NCI-H2107 treated with DMSO at 0.1 percent for 48 hours (cell line): ENCODE results near the gene PTGFRN.
"Not testable (repeated sequence)": the region's sequence is repeated elsewhere in the genome, so short reads cannot be mapped to it uniquely, and the experiment has no call there.

ENCODE experiments used
- DNase-seq: peaks from one replicate; lab custom pipeline; 2025; ENCODE audit not compliant: unreplicated experiment; lab: John Stamatoyannopoulos, UW

Gene PTGFRN

DNA sequence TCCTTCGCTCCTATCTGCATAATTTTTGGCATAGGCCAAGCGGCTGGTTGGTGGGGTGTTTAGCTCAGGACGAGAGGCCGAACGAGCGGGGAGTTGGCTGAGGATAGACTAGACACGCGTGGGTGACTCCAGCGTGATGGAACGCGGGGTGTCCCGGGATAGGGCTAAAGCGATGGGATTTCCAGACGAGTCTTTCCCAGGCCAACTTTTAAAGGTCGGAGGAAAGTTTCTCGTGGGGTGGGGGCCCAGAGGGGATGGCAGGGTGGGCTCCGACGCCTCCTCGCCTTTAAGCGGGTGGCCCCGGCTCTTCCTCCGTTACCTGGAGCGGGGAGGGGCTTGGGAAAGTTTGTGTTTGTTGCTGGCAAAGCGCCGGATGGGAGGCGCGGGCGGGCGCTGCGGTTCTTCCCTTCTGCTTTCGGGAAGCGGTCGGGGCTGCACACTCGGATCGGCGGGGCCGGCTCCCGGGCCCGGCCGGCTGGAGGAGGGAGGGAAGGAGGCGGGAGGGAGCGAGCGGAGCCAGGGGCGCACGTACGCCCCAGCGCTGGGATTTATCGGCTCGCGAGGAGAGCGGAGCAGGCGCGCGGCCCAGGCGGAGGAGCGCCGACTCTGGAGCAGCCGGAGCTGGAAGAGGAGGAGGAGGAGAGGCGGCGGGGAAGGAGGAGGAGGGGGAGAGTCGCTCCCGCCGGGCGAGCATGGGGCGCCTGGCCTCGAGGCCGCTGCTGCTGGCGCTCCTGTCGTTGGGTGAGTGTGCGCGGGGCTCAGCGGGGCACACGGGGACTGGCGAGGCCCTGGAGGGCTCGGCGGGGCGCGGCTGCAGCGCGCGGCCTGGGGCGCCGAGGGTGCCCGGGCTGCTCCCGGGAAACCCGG lies at the start of gene PTGFRN:
TSS of gene PTGFRN (plus strand) at position 405 of the 867 bp plus-strand sequence. CDS start at position 693, 288 bp downstream.
- DNase-seq: peak; percentile 27

DNA sequence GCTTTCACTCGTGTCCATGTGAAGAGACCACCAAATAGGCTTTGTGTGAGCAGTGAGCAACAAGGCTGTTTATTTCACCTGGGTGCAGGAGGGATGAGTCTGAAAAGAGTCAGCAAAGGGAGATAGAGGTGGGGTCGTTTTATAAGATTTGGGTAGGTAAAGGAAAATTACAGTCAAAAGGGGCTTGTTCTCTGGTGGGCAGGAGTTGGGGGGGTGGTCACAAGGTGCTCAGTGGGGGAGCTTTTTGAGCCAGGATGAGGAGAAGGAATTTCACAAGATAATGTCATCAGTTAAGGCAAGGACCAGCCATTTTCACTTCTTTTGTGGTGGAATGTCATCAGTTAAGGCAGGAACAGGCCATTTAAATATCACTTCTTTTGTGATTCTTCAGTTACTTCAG lies 49.5 kb upstream of the PTGFRN start:
- DNase-seq: not testable (repeated sequence)

DNA sequence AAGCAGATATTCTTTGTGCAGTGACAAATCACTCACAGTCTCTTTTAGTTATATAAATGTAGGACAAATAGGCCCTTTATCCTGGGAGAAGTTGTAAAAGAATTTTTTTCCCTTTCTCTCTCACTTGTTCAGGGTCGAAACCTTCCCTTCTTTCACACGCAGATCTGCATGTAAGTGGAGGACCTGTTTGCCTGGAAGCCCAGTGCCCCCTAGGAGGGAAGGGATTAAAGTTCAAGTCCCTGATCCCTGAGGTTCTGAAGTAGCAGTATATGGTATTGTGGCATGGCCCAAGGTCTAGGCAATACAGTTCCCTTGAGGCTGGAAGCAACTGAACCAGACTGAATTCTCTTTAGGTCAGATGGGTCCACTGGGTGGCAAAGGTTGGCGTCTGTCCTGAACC lies 48.6 kb upstream of the PTGFRN start:
- DNase-seq: no peak

DNA sequence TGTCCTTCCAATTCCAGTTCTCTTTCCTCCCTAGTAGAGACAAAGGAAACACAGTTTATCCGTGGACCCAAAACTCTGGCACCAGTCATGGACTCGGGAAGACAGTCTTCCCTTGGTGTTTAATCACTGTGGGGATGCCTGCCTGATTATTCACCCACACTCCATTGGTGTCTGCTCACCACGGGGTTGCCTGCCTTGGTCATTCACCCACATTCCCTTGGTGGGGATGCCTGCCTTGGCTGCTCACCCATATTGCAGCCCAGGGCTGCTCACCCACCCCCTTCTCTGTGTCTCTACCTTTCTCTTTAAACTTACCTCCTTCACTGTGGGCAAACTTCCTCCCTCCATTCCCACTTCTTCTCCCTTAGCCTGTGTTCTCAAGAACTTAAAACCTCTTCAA lies 46.7 kb upstream of the PTGFRN start:
- DNase-seq: not testable (repeated sequence)

DNA sequence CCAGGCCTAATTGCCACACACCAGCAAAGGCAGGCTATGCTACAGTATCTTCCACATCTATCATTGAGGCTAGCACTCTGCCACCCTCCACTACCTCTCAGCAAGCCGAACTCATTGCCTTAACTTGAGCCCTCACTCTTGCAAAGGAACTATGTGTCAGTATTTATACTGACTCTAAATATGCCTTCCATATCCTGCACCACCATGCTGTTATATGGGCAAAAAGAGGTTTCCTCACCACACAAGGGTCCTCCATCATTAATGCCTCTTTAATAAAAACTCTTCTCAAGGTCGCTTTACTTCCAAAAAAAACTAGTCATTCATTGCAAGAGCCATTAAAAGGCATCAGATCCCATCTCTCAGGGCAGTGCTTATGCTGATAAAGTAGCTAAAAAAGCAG lies 43.2 kb upstream of the PTGFRN start:
- not testable (repeated sequence) for DNase-seq

DNA sequence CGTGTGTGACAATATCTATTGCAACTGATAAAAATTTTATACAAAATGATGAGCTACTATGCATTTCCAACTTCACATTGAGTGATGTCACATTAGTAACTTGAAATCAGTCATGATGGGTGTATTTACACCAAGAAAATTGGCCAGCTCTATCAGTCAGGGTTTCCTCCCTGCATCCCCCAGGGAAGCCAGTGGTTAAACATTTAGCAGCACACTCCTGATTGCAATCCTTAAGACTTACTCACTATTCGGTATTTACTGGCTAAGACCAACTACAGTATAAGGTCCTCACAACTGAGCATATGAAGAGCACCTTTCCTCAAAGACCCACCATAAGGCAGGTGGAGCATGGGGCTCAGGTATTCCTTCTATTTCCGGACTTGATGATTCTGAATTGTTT lies 41.3 kb upstream of the PTGFRN start:
- DNase-seq: no peak

DNA sequence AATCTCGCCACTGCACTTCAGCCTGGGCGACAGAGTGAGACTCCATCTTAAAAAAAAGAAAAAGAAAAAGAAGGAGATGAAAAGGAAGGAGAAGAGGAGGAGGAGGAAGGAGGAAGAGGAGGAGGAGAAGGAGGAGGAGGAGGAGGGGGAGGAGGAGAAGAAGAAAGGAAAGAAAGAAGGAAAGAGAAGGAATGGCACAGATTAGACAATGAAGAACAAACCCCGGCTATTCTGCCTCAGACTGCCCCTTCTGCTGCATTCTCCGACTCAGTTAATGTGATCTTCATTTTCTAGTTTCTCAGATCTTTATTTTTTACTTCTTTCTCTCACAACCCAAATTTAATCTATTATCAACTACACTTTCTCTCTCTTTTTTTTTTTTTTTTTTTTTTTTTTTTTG lies 40.1 kb upstream of the PTGFRN start:
- no peak for DNase-seq

DNA sequence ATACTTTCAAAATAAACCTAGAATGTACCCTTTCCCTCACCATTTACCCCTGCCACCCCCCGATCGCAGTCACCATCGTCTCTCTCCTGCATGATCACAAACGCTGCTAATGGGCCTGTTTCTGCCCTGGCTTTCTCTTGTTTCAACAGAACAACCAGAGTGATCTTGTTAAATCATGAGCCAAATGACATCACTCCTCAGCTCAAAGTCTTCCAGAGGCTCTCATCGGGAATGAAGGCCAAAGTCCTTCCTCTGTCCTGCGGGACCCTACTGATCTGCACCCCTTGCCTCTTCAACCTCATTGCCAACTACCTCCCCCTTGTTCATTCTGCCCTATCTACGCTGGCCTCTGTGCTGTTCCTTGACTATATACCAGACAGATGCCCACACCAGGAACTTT lies 39.4 kb upstream of the PTGFRN start:
- DNase-seq: no peak

DNA sequence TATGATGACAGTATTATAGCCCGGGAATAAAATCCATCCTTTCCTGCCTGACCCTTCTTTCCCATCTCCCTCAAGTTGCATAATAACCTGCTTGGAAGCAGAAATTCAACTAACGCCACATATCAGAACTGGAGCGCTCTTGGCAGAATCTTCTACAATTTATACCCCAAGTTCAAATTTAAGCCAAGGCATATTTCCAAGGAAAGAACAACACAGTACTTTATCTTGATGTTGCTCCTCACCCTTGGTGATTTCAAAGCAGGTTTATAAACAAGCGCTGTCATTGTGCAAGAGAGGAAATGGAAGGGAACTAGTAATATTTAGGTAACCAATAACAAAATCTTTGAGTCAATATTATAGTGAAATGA lies 38.0 kb upstream of the PTGFRN start:
- DNase-seq: no peak

DNA sequence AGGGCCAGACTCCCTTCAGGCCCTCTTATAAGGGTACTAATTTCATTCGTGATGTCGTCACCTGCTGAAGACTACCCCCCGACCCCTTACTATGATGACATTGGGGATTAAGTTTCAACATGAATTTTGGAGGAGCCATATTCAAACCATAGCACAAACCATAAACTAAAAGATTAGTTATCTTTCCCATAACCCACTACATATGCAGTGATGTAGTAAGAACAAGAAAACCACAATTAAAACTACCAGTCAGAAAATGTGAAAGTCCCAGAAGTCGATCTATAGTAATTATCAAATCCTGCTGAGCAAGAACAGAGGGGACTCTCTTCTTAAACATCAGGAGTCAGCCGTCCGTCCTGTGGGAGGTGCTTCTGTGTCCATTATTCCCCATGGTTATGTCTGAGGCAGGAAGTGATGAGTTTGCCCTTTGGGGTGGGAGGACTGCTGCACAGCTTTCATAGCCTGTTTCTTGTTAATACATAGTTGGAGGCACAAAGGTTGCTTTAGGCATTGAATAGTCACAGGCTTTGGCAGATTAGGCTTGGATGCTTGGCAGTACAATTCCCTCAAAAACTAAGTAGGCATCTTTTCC lies 35.9 kb upstream of the PTGFRN start:
- no peak for DNase-seq

DNA sequence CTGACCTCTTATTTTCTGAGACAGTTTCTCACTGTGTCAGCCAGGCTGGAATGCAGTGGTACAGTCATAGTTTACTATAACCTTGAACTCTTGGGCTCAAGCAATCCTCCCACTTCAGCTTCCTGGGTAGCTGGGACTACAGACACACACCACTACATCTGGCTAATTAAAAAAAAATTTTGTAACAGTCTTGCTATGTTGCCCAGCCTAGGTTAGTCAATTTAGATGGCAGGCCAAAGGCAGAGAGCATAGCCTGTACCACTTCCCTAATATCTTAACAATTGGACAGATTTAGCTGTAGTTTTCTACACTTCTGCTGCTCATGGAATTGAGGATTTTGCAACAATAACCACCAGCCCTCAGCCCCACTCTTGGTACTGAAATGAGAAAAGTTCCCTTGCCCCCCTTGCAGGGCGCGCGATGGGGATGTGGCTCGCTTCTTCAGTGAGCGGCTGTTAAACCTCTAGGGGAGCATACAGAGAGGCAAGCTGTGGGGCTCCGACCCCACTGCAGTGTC lies 34.9 kb upstream of the PTGFRN start:
- no peak for DNase-seq

DNA sequence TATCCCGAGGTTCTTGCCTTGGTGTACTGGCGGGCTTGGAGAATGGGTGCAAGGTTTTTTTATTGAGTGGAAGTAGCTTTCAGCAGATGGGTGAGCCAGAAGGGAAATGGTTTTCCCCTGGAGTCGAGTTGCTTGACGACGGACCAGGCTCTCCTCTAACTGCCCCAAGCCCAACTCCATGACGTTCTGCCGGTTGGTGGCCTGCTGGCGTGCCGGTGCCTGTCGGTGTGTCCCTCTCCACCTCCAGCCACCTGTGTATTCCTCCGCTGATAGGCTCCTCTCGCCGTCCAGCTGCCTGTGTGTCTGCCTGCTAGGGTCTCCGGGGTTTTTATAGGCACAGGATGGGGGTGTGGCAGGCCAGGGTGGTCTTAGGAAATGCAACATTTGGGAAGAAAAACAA lies 34.3 kb upstream of the PTGFRN start:
- DNase-seq: no peak

DNA sequence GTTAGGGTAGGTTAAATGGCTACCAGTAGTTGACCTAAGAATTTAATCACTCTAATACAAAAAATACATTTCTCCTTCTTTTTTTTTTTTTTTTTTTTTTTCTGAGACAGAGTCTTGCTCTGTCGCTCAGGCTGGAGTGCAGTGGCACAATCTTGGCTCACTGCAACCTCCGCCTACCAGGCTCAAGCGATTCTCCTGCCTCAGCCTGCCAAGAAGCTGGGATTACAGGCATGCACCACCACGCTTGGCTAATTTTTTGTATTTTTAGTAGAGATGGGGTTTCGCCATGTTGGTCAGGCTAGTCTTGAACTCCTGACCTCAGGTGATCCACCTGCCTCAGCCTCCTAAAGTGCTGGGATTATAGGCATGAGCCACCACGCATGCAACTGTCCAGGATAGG lies 33.8 kb upstream of the PTGFRN start:
- not testable (repeated sequence) for DNase-seq

DNA sequence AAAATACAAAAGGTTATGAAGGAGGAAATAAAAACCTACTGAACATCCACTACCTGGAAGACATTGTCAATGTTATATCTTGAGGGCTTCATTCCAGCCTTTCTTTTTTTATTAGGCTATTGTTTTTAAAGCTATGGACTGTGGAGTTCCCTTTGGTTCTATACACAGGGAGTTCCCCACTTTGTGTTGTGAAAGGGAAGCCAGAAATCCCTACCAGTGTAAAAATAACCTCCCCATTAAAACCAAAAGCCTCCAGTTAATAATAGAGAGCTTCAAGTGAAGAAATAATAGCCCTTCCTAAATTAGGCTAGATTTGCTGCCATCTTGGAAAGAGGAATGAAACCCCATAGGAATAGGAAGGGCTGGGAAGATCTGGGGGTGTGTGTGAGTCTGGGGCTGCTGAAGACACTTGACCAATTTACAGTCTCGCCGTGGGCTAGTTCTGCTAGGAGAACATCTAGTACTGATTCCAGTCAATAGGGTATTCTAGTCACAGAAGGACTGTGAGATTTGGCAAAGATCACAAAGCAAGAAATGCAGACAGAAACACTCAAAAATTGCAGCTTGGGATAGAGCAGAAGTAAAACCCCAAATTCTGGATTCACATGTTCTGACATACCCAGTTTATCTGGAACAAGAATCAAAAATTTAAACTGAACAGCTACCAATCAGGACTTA lies 32.4 kb upstream of the PTGFRN start:
- DNase-seq: peak; percentile 48

DNA sequence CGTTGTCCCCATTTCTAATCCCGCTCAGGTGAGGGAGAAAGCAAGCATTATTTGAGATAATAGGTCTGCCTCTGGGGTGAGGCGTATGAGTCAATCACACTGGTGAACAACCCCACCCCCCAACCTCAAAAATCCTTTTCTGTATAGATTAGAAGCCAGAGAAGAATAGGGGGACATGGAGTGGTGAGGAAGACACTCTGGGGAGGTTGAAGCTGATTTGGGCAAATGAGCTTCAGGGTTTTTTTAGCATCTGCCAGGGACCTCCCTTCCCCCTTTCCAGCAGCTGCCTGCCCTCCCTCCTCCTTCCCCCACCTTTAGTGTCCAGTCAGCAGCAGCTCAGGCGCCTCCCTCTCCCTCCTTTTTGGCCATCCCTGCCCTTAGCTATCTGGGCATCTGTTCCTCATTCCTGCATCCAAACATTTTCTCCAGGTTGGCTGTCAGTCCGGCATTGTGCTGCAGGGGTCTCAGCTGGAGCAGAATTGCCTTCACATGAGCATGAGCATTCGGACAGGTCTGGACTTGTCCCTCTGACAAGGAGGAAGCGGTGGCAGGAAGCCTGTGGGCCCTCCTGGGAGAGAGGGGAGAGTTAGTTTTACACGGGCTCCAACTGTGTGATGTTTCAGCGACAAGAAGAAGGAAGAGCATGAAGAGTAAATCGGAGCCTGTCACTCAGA lies 30.8 kb upstream of the PTGFRN start:
- peak; percentile 69 for DNase-seq

DNA sequence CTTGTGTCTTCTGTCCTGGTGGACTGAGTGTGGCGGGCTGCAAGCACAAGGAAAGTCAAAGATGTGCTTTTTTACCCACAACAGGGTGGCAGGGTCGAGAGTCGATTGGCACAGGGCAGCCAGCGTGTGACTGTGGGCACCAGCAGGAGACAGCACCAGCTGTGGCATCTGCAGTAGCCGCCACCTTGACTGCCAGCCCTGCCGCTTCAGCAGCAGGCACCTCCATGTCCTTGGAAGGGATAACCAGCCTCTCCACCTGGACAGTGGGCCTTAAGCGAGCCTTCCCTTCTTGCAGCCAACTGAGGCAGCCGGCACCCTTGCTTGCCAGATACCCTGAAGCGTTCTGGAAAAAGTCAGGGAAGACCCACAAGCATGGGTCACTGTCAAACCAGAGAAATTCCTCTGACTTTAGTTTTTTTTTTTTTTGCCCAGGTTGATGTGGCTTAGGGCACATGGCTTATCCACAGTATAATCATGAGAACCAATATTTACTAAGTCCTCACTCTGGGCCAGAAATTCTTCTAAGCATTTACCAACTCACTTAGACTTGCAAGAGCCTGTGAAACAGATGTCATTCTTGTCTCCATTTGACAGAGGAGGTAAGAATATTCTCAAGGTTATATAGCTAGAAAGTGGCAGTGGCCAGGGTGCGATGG lies 30.1 kb upstream of the PTGFRN start:
- no peak for DNase-seq

DNA sequence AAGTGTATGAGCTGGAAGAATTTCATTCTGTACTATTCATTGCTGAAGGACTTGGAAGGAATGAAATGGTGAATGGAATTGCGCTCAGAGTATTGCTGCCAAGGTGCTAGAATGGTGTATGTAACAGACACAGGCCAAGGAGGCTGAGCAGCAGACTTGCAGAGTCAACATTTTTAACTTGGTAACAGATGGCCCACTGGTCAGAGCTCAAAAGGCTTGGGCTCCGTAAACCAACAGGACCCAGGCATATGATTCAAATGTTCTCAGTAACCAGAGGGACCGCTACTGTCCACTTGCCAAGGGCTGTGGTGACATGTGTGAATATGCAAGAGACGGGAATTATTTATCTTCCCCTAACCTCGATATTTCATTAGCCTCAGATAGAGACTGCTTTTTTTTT lies 28.8 kb upstream of the PTGFRN start:
- no peak for DNase-seq

DNA sequence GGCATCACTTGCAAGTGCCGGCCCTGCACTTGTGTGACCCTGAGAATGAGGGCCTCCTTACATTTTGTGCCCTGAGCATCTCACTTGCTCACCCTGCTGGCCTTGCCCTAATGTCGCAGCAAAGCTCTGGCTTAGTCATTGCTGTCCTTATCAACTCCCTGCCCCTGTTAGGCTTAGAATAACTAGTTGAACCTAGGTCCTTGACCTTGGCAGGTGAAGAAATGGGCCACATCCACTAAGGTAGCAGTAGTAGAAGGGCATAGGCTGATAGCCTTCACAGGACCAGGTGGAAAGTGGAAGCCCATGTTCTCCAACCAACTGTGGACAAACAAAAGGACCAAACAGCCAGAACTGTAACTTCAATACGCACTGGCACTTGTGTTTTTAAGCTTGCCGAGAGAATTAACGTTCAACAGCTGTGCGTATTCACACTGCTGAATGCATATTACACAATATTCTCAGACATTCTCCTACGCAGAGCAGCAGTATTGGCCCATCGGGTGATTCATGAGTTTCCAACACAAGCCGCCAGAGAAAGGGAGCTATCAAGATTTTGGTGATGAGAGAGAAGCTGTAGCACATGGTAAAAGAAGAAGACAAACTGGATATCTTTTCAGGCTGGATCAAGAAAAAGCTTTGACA lies 27.7 kb upstream of the PTGFRN start:
- DNase-seq: peak; percentile 30

DNA sequence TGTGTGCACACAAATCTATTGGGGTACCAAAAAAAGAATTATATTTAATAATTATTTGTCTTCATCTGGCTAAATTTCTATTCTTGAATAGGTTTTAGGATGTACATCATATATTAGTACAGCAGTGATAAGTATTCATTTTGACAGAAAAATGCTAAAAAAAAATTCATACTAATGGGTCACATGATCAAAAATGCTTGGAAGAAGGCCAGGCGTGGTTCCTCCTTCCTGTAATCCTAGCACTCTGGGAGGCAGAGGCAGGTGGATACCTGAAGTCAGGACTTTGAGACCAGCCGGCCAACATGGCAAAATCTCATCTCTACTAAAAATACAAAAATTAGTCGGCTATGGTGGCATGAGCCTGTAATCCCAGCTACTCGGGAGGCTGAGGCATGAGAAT lies 26.9 kb upstream of the PTGFRN start:
- DNase-seq: no peak

DNA sequence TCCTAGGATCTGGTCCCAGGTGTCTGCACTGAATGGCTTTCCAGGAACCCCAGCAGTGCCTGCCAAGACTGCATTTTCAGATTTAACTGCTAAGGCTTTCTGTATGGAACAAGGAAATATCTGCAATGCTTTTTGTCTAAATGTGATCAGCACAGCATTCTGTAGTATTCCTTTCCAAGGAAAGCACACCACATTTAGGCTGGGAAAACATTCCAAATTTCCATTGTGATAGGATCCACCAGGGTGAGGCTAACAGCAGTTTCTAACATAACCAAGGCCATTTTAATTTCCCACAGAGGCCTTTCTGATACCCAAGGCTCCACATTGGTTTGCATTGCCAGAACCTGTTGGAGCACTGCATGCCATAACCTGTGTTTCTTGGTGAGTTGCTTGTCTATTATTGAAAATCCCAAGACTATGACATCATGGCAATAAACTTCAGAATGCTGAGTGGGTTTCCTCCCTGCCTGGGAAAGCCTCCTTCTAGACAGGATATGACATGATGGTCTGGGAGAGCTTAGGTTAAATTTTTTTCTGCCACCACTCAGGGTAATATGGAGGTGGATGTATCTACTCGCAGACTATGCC lies 23.3 kb upstream of the PTGFRN start:
- no peak for DNase-seq
